SK-N-SH treated with all-trans-retinoic acid at 6 μM for 48 hours (cell line): ENCODE results near the gene C2CD3.

Experiments used
- ATAC-seq: fragments of 200-7000 bp; cut with Tn5 transposase; 3 replicates; pipeline ENCODE4 v1.9.1; 2020; ENCODE audit warnings: mild to moderate bottlenecking, moderate library complexity
- ARNTL ChIP-seq: fragments of 450-650 bp; formaldehyde crosslinking; IDR thresholded peaks from 2 replicates; pipeline ENCODE4 v1.5.0; 2020; ENCODE audit warnings: low read depth, mild to moderate bottlenecking, moderate library complexity, borderline replicate concordance
- CREB5 ChIP-seq: fragments of 250-450 bp; sonication (Bioruptor Pico); IDR thresholded peaks from 2 replicates; pipeline ENCODE4 v1.5.1; 2020; ENCODE audit warnings: low read depth, mild to moderate bottlenecking, moderate library complexity
- CSDC2 ChIP-seq: fragments of 250-450 bp; sonication (Bioruptor Pico); IDR thresholded peaks from 2 replicates; pipeline ENCODE4 v1.5.0; 2020; ENCODE audit warnings: mild to moderate bottlenecking, moderate library complexity
- CSRNP3 ChIP-seq: fragments of 250-450 bp; sonication (Bioruptor Pico); IDR thresholded peaks from 2 replicates; pipeline ENCODE4 v1.5.1; 2021; ENCODE audit warnings: mild to moderate bottlenecking, moderate library complexity
- ESRRG ChIP-seq: fragments of 250-450 bp; sonication (Bioruptor Pico); IDR thresholded peaks from 2 replicates; pipeline ENCODE4 v1.6.1; 2021; ENCODE audit warnings: mild to moderate bottlenecking
- GLIS3 ChIP-seq: fragments of 250-450 bp; sonication (Bioruptor Pico); IDR thresholded peaks from 2 replicates; pipeline ENCODE4 v1.5.0; 2020; ENCODE audit warnings: mild to moderate bottlenecking, moderate library complexity
- ISL1 ChIP-seq: fragments of 250-450 bp; sonication (Bioruptor Pico); IDR thresholded peaks from 2 replicates; pipeline ENCODE4 v2.1.2; 2022; ENCODE audit warnings: mild to moderate bottlenecking, moderate library complexity
- OSR1 ChIP-seq: fragments of 250-450 bp; sonication (Bioruptor Pico); IDR thresholded peaks from 2 replicates; pipeline ENCODE4 v1.8.0; 2022; ENCODE audit warnings: moderate library complexity, mild to moderate bottlenecking, inconsistent platforms
- PATZ1 ChIP-seq: fragments of 250-450 bp; sonication (Bioruptor Pico); IDR thresholded peaks from 2 replicates; pipeline ENCODE4 v1.8.0; 2020; ENCODE audit warnings: mild to moderate bottlenecking, moderate library complexity, borderline replicate concordance
- POU6F1 ChIP-seq: fragments of 250-450 bp; sonication (Bioruptor Pico); IDR thresholded peaks from 2 replicates; pipeline ENCODE4 v1.8.0; 2021; ENCODE audit warnings: low read depth, mild to moderate bottlenecking, moderate library complexity, borderline replicate concordance
- PPARA ChIP-seq: fragments of 250-450 bp; sonication (Bioruptor Pico); IDR thresholded peaks from 2 replicates; pipeline ENCODE4 v1.5.0; 2020; ENCODE audit warnings: mild to moderate bottlenecking, borderline replicate concordance
- RARB ChIP-seq: fragments of 250-450 bp; sonication (Bioruptor Pico); IDR thresholded peaks from 2 replicates; pipeline ENCODE4 v1.8.0; 2021; ENCODE audit warnings: mild to moderate bottlenecking, moderate library complexity
- SNAI2 ChIP-seq: fragments of 250-450 bp; sonication (Bioruptor Pico); IDR thresholded peaks from 2 replicates; pipeline ENCODE4 v1.5.0; 2020; ENCODE audit warnings: mild to moderate bottlenecking, moderate library complexity
- TCF4 ChIP-seq: fragments of 250-450 bp; sonication (Bioruptor Pico); IDR thresholded peaks from 2 replicates; pipeline ENCODE4 v1.8.0; 2021; ENCODE audit warnings: mild to moderate bottlenecking, moderate library complexity, borderline replicate concordance
- TSHZ2 ChIP-seq: fragments of 250-450 bp; sonication (Bioruptor Pico); IDR thresholded peaks from 2 replicates; pipeline ENCODE4 v1.5.0; 2020; ENCODE audit warnings: mild to moderate bottlenecking, moderate library complexity
- ZC3H10 ChIP-seq: fragments of 250-450 bp; sonication (Bioruptor Pico); IDR thresholded peaks from 2 replicates; pipeline ENCODE4 v1.5.1; 2021; ENCODE audit warnings: mild to moderate bottlenecking, moderate library complexity
- ZFP3 ChIP-seq: fragments of 250-450 bp; sonication (Bioruptor Pico); IDR thresholded peaks from 2 replicates; pipeline ENCODE4 v1.5.0; 2020; ENCODE audit warnings: mild to moderate bottlenecking, moderate library complexity
- ZFP30 ChIP-seq: fragments of 450-650 bp; formaldehyde crosslinking; IDR thresholded peaks from 2 replicates; pipeline ENCODE4 v1.5.0; 2022; ENCODE audit warnings: mild to moderate bottlenecking, moderate library complexity
- ZNF70 ChIP-seq: fragments of 450-650 bp; formaldehyde crosslinking; IDR thresholded peaks from 2 replicates; pipeline ENCODE4 v1.5.0; 2020; ENCODE audit warnings: mild to moderate bottlenecking, moderate library complexity

C2CD3 gene

GRCh38 chr11:73972187-73972586 lies 198.6 kb downstream of the C2CD3 start:
- TF ChIP-seq RARB: no peak
- TF ChIP-seq ISL1: no peak
- TF ChIP-seq CSRNP3: no peak
- TF ChIP-seq ZFP30 (CRISPR knock-in tag): no peak
- TF ChIP-seq ARNTL (CRISPR knock-in tag): no peak
- no peak for TF ChIP-seq TCF4 (CRISPR knock-in tag)
- TF ChIP-seq PATZ1 (CRISPR knock-in tag): no peak
- no peak for TF ChIP-seq CREB5 (CRISPR knock-in tag)
- no peak for TF ChIP-seq ESRRG (CRISPR knock-in tag)
- no peak for TF ChIP-seq PPARA (CRISPR knock-in tag)
- TF ChIP-seq ZC3H10 (CRISPR knock-in tag): no peak
- TF ChIP-seq POU6F1 (CRISPR knock-in tag): no peak
- no peak for TF ChIP-seq CSDC2
- no peak for TF ChIP-seq OSR1
- no peak for TF ChIP-seq GLIS3
- no peak for TF ChIP-seq ZFP3 (CRISPR knock-in tag)

GRCh38 chr11:73971175-73971719 lies 199.6 kb downstream of the C2CD3 start:
- TF ChIP-seq POU6F1 (CRISPR knock-in tag) (no peak), TCF4 (CRISPR knock-in tag) (no peak), ESRRG (CRISPR knock-in tag) (no peak), OSR1 (no peak), ZC3H10 (CRISPR knock-in tag) (no peak), ZNF70 (no peak), CSRNP3 (no peak), TSHZ2 (CRISPR knock-in tag) (no peak), SNAI2 (CRISPR knock-in tag) (no peak)
- no peak; the same call in 2 of the 3 replicates for ATAC-seq

More at GRCh38 chr11:73972187-73972586, 198.6 kb downstream of the C2CD3 start:
- no peak for ATAC-seq
